Prostate gland (tissue), 2 donors: Measurements from ENCODE around the gene NDUFB2.

Source experiments
- POLR2A ChIP-seq: fragments of 450-650 bp; IDR thresholded peaks from one replicate; pipeline ENCODE4 v1.6.1; 2016; ENCODE audit warnings: antibody characterized with exemption, mild to moderate bottlenecking
- TF ChIP-seq, protein P1 (sequence below), 4 experiments: fragments of 200-600 bp in 2 of 4; fragments of 450-650 bp in 2 of 4; sonication (generic) in 2 of 4; IDR thresholded peaks; 1 replicate in 3 of 4; 2 replicates in 1 of 4; pipeline ENCODE4 v1.5.1; 2016 to 2019; ENCODE audit warnings: antibody characterized with exemption in 4 of 4, mild to moderate bottlenecking in 2 of 4, moderate library complexity in 2 of 4

DNA sequence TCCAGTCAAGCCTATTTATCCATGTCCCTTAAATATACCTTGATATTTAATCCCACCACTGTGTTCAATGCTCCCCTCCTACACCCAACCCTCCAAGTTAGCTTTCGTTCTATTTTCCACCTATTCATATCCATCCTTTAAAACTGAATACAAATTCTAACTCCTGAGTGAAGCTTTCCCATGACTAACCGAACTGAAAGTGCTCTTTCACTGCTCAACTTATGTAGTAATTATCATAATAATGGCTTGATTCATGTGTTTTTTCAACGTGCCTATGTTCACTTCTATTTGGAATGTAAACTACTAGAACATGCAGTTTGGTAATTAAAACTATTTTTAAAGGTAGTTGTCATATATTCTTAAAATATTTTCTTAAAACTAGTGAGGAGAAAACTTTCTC is 58.0 kb downstream of the NDUFB2 start:
- TF ChIP-seq, protein P1, sequence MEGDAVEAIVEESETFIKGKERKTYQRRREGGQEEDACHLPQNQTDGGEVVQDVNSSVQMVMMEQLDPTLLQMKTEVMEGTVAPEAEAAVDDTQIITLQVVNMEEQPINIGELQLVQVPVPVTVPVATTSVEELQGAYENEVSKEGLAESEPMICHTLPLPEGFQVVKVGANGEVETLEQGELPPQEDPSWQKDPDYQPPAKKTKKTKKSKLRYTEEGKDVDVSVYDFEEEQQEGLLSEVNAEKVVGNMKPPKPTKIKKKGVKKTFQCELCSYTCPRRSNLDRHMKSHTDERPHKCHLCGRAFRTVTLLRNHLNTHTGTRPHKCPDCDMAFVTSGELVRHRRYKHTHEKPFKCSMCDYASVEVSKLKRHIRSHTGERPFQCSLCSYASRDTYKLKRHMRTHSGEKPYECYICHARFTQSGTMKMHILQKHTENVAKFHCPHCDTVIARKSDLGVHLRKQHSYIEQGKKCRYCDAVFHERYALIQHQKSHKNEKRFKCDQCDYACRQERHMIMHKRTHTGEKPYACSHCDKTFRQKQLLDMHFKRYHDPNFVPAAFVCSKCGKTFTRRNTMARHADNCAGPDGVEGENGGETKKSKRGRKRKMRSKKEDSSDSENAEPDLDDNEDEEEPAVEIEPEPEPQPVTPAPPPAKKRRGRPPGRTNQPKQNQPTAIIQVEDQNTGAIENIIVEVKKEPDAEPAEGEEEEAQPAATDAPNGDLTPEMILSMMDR (IDR thresholded peaks at IDR 0.05): no peak
- TF ChIP-seq POLR2A: no peak
